OCI-LY1 (cell line): ENCODE data around the gene TIMELESS.

Experiments used
- EZH2 ChIP-seq: fragments of 200-600 bp; sonication (generic), shearing (Covaris generic); IDR thresholded peaks from 2 replicates; pipeline ENCODE4 v1.8.0; 2017; ENCODE audit warnings: borderline replicate concordance, mixed run types, mild to moderate bottlenecking, antibody characterized with exemption, low read length, moderate library complexity, mixed read lengths
- TF ChIP-seq, protein P1 (sequence below): fragments of 200-600 bp; sonication (generic), shearing (Covaris generic); IDR thresholded peaks from 2 replicates; pipeline ENCODE4 v1.5.1; 2017; ENCODE audit warnings: mild to moderate bottlenecking, antibody characterized with exemption, low read length, moderate library complexity, mixed read lengths

DNA sequence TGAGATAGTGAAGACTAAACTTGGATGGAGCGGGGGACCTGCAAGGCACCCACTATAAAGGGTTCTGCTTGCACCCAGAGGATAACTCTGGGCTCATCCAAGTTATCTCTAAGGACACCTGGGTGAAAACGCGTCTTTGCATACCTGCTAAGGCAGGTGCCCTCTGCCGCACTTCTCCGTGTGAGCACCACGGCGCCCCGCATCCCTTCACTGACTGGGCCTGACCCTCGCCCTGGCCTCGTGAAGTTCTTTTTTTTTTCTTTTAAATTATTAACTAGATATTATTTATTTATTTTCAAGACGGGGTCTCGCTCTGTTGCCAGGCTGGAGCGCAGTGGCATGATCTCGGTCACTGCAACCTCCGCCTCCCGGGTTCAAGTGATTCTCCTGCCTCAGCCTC lies 66.6 kb downstream of the TIMELESS start:
- TF ChIP-seq, protein P1, sequence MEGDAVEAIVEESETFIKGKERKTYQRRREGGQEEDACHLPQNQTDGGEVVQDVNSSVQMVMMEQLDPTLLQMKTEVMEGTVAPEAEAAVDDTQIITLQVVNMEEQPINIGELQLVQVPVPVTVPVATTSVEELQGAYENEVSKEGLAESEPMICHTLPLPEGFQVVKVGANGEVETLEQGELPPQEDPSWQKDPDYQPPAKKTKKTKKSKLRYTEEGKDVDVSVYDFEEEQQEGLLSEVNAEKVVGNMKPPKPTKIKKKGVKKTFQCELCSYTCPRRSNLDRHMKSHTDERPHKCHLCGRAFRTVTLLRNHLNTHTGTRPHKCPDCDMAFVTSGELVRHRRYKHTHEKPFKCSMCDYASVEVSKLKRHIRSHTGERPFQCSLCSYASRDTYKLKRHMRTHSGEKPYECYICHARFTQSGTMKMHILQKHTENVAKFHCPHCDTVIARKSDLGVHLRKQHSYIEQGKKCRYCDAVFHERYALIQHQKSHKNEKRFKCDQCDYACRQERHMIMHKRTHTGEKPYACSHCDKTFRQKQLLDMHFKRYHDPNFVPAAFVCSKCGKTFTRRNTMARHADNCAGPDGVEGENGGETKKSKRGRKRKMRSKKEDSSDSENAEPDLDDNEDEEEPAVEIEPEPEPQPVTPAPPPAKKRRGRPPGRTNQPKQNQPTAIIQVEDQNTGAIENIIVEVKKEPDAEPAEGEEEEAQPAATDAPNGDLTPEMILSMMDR: no peak
- TF ChIP-seq EZH2: no peak
